ENCODE data around the gene MGRN1.

The MGRN1 gene

GRCh38 chr16:4604401-4604800 is 20.2 kb upstream of the MGRN1 start:
- peaks cover 7% of the 10 kb centered on the region for H3K36me3 ChIP-seq (ENCODE audit: control insufficient read depth, insufficient read depth, low read length)
- no peak for DNase-seq (ENCODE audit: extremely low read depth, insufficient read length)

GRCh38 chr16:4606354-4606753 is 18.3 kb upstream of the MGRN1 start:
- Histone ChIP-seq H3K4me3 (replicated peaks; ENCODE audit: low read depth, low read length) (no peak overlapping the region), H3K27me3 (replicated peaks; ENCODE audit: control insufficient read depth, insufficient read depth, low read length) (no peaks in the 10 kb centered on the region; the same call in 1 of the 2 replicates), H3K36me3 (ENCODE audit: control insufficient read depth, insufficient read depth, low read length) (peaks cover 7% of the 10 kb centered on the region)
- no peak for TF ChIP-seq CTCF (IDR thresholded peaks at IDR 0.05; ENCODE audit: insufficient read depth, low read length, poor library complexity, severe bottlenecking)
- DNase-seq (ENCODE audit: extremely low read depth, insufficient read length) = no peak

More at GRCh38 chr16:4604401-4604800, 20.2 kb upstream of the MGRN1 start:
- no peak overlapping the region for H3K4me3 ChIP-seq (replicated peaks; ENCODE audit: low read depth, low read length)
- H3K27me3 ChIP-seq (replicated peaks; ENCODE audit: control insufficient read depth, insufficient read depth, low read length) = no peaks in the 10 kb centered on the region; the same call in 1 of the 2 replicates
- TF ChIP-seq CTCF (IDR thresholded peaks at IDR 0.05; ENCODE audit: insufficient read depth, low read length, poor library complexity, severe bottlenecking) = no peak

- Histone ChIP-seq H3K36me3 (ENCODE audit: control insufficient read depth, insufficient read depth, low read length) (peaks cover 7% of the 10 kb centered on the region), H3K4me3 (replicated peaks; ENCODE audit: low read depth, low read length) (no peak overlapping the region), H3K27me3 (replicated peaks; ENCODE audit: control insufficient read depth, insufficient read depth, low read length) (no peaks in the 10 kb centered on the region)
- TF ChIP-seq CTCF (IDR thresholded peaks at IDR 0.05; ENCODE audit: insufficient read depth, low read length, poor library complexity, severe bottlenecking) = no peak
- DNase-seq (ENCODE audit: extremely low read depth, insufficient read length) = no peak
These were observed 16.6 kb upstream of the MGRN1 start for GRCh38 chr16:4607841-4608703.

- no peak overlapping the region for H3K4me3 ChIP-seq (replicated peaks; ENCODE audit: low read depth, low read length)
- peaks cover 7% of the 10 kb centered on the region for H3K36me3 ChIP-seq (ENCODE audit: control insufficient read depth, insufficient read depth, low read length)
- no peak for DNase-seq (ENCODE audit: extremely low read depth, insufficient read length)
- TF ChIP-seq CTCF (IDR thresholded peaks at IDR 0.05; ENCODE audit: insufficient read depth, low read length, poor library complexity, severe bottlenecking) = no peak
- no peaks in the 10 kb centered on the region for H3K27me3 ChIP-seq (replicated peaks; ENCODE audit: control insufficient read depth, insufficient read depth, low read length)
These were observed 16.0 kb upstream of the MGRN1 start for GRCh38 chr16:4608704-4608980.

GRCh38 chr16:4609200-4610010 is 15.2 kb upstream of the MGRN1 start:
- TF ChIP-seq CTCF (IDR thresholded peaks at IDR 0.05; ENCODE audit: insufficient read depth, low read length, poor library complexity, severe bottlenecking) = no peak
- no peak overlapping the region for H3K4me3 ChIP-seq (replicated peaks; ENCODE audit: low read depth, low read length)
- H3K36me3 ChIP-seq (ENCODE audit: control insufficient read depth, insufficient read depth, low read length) = peaks cover 7% of the 10 kb centered on the region
- H3K27me3 ChIP-seq (replicated peaks; ENCODE audit: control insufficient read depth, insufficient read depth, low read length) = no peaks in the 10 kb centered on the region
- no peak for DNase-seq (ENCODE audit: extremely low read depth, insufficient read length)
